ENCODE data around the gene ONECUT2.

DNA sequence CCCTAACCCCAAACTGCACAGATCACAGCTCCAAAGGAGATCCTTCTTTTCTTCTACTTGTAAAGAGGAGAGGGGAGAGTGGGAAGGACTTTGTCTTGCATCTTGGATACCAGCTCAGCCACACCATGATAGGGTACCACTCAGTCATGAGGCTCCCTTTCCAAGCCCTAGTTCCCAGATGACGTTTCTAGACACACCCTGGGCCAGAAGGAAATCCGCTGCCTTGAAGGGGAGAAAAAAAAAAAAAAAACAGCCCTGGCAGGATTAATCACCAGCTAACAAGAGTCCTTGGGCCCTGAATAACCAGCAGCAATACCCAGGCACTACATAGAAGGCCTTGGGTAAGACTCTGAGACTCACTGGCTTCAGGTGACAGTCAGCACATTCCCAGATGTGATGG, 45.9 kb upstream of the ONECUT2 start:
- TF ChIP-seq EP300 (IDR thresholded peaks at IDR 0.05) = no peak
- TF ChIP-seq, protein P1, sequence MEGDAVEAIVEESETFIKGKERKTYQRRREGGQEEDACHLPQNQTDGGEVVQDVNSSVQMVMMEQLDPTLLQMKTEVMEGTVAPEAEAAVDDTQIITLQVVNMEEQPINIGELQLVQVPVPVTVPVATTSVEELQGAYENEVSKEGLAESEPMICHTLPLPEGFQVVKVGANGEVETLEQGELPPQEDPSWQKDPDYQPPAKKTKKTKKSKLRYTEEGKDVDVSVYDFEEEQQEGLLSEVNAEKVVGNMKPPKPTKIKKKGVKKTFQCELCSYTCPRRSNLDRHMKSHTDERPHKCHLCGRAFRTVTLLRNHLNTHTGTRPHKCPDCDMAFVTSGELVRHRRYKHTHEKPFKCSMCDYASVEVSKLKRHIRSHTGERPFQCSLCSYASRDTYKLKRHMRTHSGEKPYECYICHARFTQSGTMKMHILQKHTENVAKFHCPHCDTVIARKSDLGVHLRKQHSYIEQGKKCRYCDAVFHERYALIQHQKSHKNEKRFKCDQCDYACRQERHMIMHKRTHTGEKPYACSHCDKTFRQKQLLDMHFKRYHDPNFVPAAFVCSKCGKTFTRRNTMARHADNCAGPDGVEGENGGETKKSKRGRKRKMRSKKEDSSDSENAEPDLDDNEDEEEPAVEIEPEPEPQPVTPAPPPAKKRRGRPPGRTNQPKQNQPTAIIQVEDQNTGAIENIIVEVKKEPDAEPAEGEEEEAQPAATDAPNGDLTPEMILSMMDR (IDR thresholded peaks at IDR 0.05) = no peak
- no peak for TF ChIP-seq POLR2A (IDR thresholded peaks at IDR 0.05)

All from ovary (tissue), 3 donors.